Smooth muscle cell (in vitro differentiated cells): ENCODE measurements around the gene CCDC182. TPM values are rescaled to one million over a fixed set of nuclear protein-coding genes. Genes with fewer than 3 reads are reported as not detected.

ENCODE experiments used
- DNase-seq: peaks from one replicate; lab custom pipeline; 2025; ENCODE audit not compliant: unreplicated experiment; lab: John Stamatoyannopoulos, UW
- H2AFZ ChIP-seq: fragments of 200-600 bp; sonication (generic); 2 replicates; pipeline ENCODE4 v1.6.0; 2016; ENCODE audit warnings: antibody characterized with exemption, low read depth, mild to moderate bottlenecking
- H3F3A ChIP-seq: fragments of 200-600 bp; sonication (generic); 2 replicates; pipeline ENCODE4 v1.6.0; 2017; ENCODE audit warnings: antibody characterized with exemption, low read depth
- H3K27ac ChIP-seq: fragments of 200-600 bp; sonication (generic); 2 replicates; pipeline ENCODE4 v1.5.1; 2016; ENCODE audit warnings: low read depth, mild to moderate bottlenecking
- H3K27me3 ChIP-seq: fragments of 200-600 bp; sonication (generic); 2 replicates; pipeline ENCODE4 v1.6.1; 2016; ENCODE audit warnings: low read depth, mild to moderate bottlenecking
- H3K36me3 ChIP-seq: fragments of 200-600 bp; sonication (generic); 2 replicates; pipeline ENCODE4 v1.5.1; 2016; ENCODE audit warnings: low read depth
- H3K4me1 ChIP-seq: fragments of 200-600 bp; sonication (generic); 2 replicates; pipeline ENCODE4 v1.5.1; 2016; ENCODE audit warnings: low read depth
- H3K4me2 ChIP-seq: fragments of 200-600 bp; sonication (generic); 2 replicates; pipeline ENCODE4 v1.6.0; 2016; ENCODE audit warnings: mild to moderate bottlenecking
- H3K4me3 ChIP-seq: fragments of 200-600 bp; sonication (generic); 2 replicates; pipeline ENCODE4 v1.5.1; 2016; ENCODE audit warnings: mild to moderate bottlenecking
- H3K79me2 ChIP-seq: fragments of 200-600 bp; sonication (generic); 2 replicates; pipeline ENCODE4 v1.6.0; 2016; ENCODE audit warnings: low read depth, mild to moderate bottlenecking
- H3K9ac ChIP-seq: fragments of 200-600 bp; sonication (generic); 2 replicates; pipeline ENCODE4 v1.6.0; 2016; ENCODE audit warnings: low read depth
- H3K9me3 ChIP-seq: fragments of 200-600 bp; sonication (generic); replicated peaks from 2 replicates; pipeline ENCODE4 v1.5.1; 2016; ENCODE audit warnings: low read depth
- H4K20me1 ChIP-seq: fragments of 200-600 bp; sonication (generic); 2 replicates; pipeline ENCODE4 v1.6.0; 2016; ENCODE audit warnings: low read depth
- WGBS: methylation state at CpG from one replicate; pipeline ENCODE4 v1.1.7; 2016; ENCODE audit warnings: low lambda C conversion rate; 5-methylcytosine and 5-hydroxymethylcytosine counted together
- polyA plus RNA-seq: library from polyadenylated mRNA; unstranded; fragments of >200 nt; fragmentation: Nextera tagmentation; extraction: Ambion mirVana; gene quantifications from 2 replicates; pipeline ENCODE4 v1.2.1, GENCODE V29; 2016
- total RNA-seq: library from RNA; depleted of rRNA; stranded (reverse); fragments of >200 nt; gene quantifications from 2 replicates; pipeline ENCODE4 v1.2.3, GENCODE V29; 2014
- TF ChIP-seq, protein P1 (sequence below): fragments of 200-600 bp; sonication (generic); IDR thresholded peaks from 2 replicates; pipeline ENCODE4 v1.5.1; 2017; ENCODE audit warnings: borderline replicate concordance, mild to moderate bottlenecking, antibody characterized with exemption; ENCODE audit not compliant: insufficient read depth, poor library complexity, severe bottlenecking

The CCDC182 gene
- total and polyA plus RNA-seq, 2 experiments from 2014 or later, result not detected

DNA sequence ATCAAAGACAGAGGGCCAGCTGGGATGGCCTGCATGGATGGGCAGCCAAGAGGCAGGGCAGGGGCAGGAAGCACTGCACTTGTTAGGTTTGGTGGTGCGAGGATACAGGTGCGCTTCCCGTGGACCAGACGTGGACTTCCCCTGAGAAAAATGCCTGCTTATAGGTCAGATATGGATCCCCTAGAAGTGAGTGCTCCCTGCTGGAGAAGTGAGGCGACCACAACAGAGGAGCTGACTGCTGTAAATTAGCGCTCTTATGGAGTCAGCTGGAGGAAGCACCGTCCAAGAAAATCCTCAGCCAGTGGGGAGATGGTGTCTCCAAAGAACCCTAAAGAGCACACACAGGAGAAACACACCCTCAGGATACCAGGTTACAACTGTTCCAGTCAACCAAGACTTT lies 27.7 kb upstream of the CCDC182 start:
- Histone ChIP-seq H3K4me3 (no peak overlapping the region), H2AFZ (no peak overlapping the region), H3K9ac (no peak overlapping the region), H3F3A (no peaks in the 10 kb centered on the region), H3K4me2 (no peak overlapping the region), H3K79me2 (no peaks in the 10 kb centered on the region), H3K27ac (no peak overlapping the region), H3K4me1 (no peaks in the 10 kb centered on the region), H3K27me3 (no peaks in the 10 kb centered on the region), H4K20me1 (no peaks in the 10 kb centered on the region), H3K9me3 (no peaks in the 10 kb centered on the region), H3K36me3 (no peaks in the 10 kb centered on the region)
- 85% methylated on average over 7 of the region's 7 CpGs for WGBS
- TF ChIP-seq, protein P1, sequence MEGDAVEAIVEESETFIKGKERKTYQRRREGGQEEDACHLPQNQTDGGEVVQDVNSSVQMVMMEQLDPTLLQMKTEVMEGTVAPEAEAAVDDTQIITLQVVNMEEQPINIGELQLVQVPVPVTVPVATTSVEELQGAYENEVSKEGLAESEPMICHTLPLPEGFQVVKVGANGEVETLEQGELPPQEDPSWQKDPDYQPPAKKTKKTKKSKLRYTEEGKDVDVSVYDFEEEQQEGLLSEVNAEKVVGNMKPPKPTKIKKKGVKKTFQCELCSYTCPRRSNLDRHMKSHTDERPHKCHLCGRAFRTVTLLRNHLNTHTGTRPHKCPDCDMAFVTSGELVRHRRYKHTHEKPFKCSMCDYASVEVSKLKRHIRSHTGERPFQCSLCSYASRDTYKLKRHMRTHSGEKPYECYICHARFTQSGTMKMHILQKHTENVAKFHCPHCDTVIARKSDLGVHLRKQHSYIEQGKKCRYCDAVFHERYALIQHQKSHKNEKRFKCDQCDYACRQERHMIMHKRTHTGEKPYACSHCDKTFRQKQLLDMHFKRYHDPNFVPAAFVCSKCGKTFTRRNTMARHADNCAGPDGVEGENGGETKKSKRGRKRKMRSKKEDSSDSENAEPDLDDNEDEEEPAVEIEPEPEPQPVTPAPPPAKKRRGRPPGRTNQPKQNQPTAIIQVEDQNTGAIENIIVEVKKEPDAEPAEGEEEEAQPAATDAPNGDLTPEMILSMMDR, result no peak
- no peak for DNase-seq

DNA sequence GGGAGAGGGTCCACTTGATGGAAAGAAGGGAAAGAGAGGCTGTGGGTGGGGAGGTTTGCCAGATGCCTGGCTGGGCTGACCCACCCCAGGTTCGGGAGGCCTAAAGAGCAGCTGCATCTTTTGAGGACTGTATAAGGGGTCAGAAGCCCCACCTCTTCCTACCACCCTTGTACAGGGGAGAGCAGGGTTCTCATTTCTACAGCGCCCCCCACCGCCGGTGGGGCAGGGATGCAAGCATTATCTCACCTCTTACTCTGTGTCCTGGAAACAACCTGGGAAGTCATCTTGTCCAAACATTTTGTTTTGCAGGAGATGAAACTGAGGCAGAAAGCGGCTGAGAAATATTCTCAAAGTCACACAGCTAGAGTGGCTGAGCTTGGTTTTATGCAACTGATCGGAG lies 22.5 kb upstream of the CCDC182 start:
- no peaks in the 10 kb centered on the region for H3K36me3 ChIP-seq

DNA sequence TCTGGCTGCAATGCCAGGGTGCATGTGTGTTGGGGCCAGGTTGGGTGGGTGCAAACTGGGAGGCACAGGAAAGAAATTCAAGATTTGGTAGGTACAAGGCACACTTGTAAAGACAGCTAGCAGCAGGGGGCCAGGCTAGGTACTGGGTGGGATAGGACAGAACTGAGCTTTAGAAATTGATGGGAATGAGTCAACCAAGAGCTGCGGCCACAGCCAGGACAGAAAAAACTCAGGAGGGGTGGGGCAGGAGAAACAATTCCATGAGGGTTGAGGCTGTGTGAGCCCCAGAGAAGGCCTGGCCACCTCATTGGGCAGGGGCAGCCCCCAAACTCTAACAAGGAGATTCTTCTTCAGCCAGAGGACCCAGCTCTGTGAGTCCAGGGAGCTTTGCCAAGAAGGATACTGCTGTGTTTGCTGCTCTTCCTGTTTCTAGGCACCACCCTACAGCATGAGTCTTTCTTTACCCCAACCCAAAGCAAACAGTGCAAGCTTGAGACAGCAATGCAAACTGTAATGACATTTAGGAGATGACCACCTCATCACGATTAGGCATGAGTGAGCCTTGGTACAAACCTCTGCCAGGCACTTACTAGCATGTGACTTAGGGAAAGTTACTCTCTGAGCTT lies 21.3 kb upstream of the CCDC182 start:
- H4K20me1 ChIP-seq, result no peaks in the 10 kb centered on the region
- no peaks in the 10 kb centered on the region for H3F3A ChIP-seq
- TF ChIP-seq, protein P1, result no peak
- no peak overlapping the region for H3K27ac ChIP-seq
- no peak overlapping the region for H3K9ac ChIP-seq
- no peak overlapping the region for H3K4me3 ChIP-seq
- no peaks in the 10 kb centered on the region for H3K9me3 ChIP-seq
- H3K4me2 ChIP-seq, result no peak overlapping the region
- H3K4me1 ChIP-seq, result peaks cover 16% of the 10 kb centered on the region
- DNase-seq, result no peak
- no peaks in the 10 kb centered on the region for H3K36me3 ChIP-seq
- no peaks in the 10 kb centered on the region for H3K79me2 ChIP-seq
- H3K27me3 ChIP-seq, result no peaks in the 10 kb centered on the region
- H2AFZ ChIP-seq, result no peak overlapping the region
- 73% methylated on average over 2 of the region's 2 CpGs for WGBS

More for the DNA sequence above, 22.5 kb upstream of the CCDC182 start:
- 71% methylated on average over 6 of the region's 6 CpGs for whole genome bisulfite sequencing
- TF ChIP-seq, protein P1, result no peak
- no peak overlapping the region for H3K4me3 ChIP-seq
- no peaks in the 10 kb centered on the region for H3K27me3 ChIP-seq
- H3K79me2 ChIP-seq, result no peaks in the 10 kb centered on the region
- H2AFZ ChIP-seq, result no peak overlapping the region
- no peak overlapping the region for H3K9ac ChIP-seq
- peaks cover 8% of the 10 kb centered on the region for H3K4me1 ChIP-seq
- H3K27ac ChIP-seq, result no peak overlapping the region
- no peaks in the 10 kb centered on the region for H3K9me3 ChIP-seq
- no peaks in the 10 kb centered on the region for H3F3A ChIP-seq
- H4K20me1 ChIP-seq, result no peaks in the 10 kb centered on the region
- no peak overlapping the region for H3K4me2 ChIP-seq
- DNase-seq, result no peak
